ENCODE results near the gene PREX1.

PREX1 gene

DNA sequence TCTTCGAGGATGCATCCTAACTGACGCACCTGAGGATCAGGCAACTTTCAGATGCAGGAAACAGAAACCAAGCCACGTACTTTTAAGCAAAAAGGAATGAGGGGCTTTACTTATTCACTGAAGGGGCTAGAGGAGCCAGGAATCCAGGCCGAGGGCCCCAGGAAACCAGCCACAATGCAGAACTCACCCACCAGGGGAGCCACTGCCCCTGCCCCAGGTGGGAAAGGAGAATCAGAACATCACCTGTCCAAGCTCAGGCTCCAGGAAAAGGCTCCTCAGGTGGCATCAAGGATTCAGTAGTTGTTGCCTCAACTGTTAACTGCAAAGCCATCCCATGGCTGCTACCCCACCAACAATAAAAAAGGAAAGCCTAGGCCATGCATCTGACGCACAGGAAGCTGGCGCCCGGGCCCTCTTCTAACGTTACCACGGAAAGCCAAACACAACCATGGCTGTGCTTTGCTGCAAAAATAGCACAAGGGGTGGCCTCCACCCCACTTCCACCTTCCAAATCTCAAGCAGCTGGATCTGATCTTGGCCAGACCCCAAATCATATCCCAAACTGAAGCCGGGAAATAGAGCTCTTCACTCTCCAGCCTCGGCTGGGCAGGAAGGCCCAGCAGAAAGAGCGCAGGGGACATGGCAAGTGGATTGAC, 121.0 kb downstream of the PREX1 start:
- peaks cover 31% of the 10 kb centered on the region for H3K4me1 Mint-ChIP-seq
- no peak for DNase-seq (ENCODE audit: low spot score in 2 of 2)
- H3K27me3 Mint-ChIP-seq, result no peaks in the 10 kb centered on the region
- no peaks in the 10 kb centered on the region for H3K9me3 Mint-ChIP-seq
- H3K36me3 Mint-ChIP-seq, result peaks cover 23% of the 10 kb centered on the region
- ATAC-seq (ENCODE audit: low read depth), result no peak
- H3K27ac Mint-ChIP-seq, result peak overlapping the region; percentile 71
- H3K4me3 Mint-ChIP-seq, result no peak overlapping the region

DNA sequence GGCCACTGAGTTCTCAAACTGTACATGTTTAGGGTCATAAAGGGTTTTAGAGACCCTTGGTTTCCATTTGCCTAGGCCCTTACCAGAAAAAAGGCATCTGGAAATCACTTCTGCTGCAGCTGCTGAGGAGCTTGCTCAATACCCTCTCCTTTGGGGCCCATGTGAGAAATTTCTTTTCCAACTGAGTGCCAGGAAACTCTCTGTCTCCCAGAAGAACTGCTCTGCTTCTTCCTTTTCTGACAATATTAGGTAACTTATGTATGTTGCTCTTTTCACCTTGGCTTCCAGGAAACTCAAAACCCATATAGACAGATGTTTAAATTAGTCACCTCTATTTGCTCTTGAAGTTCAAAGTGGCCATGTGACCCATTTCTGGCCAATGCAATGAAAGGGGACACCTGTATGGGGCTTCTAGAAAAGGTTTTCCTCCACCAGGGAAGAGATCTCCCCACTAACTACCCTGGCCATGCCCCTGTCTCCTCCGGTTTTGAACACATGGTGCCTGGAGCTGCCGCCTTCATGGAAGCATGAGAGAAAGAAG, 121.6 kb downstream of the PREX1 start:
- H3K27me3 Mint-ChIP-seq, result no peaks in the 10 kb centered on the region
- H3K4me1 Mint-ChIP-seq, result peaks cover 26% of the 10 kb centered on the region
- no peak for ATAC-seq (ENCODE audit: low read depth)
- no peak overlapping the region for H3K4me3 Mint-ChIP-seq
- no peak for DNase-seq (ENCODE audit: low spot score in 2 of 2)
- H3K36me3 Mint-ChIP-seq, result peaks cover 27% of the 10 kb centered on the region
- H3K27ac Mint-ChIP-seq, result peak overlapping the region; percentile 12
- H3K9me3 Mint-ChIP-seq, result no peaks in the 10 kb centered on the region

DNA sequence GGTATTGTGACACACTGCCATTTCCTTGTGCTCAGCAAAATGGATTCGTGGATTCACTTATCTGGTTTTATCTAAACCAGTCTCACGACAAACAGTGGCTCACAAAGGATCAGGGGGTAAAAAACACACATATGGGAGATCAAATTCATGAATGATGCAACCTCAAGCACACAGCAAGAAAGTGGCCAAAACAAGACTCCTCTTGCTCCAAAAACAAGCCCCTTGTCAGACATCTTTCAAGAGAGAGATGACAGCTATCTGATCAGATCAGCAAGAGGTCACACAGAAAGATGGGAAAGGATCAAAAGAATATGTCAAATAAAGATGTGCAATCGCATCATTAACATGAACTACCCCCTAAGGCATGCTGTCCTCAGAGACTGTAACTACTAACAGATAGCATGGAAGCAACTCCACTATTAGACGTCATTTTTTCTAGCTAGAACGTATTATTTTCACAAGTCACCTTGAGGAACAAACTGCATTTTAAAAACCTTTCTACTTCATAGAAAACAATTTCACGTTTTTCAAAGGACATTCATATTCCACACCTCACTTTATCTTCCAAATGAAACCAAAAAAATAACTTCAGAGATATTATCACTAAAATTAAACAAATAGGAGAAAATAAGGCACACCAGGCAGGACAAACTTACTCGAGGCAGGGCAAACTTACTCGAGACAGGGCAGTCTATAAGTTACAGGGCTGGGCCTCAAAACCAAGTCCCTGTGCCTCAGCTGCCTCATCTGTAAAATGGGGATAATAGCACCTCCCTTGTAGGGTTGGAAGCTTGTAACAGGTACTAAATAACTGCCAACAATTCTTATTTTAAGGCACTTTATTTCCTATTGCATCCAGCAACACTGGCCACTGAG, 122.3 kb downstream of the PREX1 start:
- Mint-ChIP-seq H3K9me3 (no peaks in the 10 kb centered on the region), H3K4me3 (no peak overlapping the region), H3K4me1 (peaks cover 23% of the 10 kb centered on the region), H3K27ac (no peak overlapping the region), H3K36me3 (peaks cover 25% of the 10 kb centered on the region), H3K27me3 (no peaks in the 10 kb centered on the region)
- no peak for DNase-seq (ENCODE audit: low spot score in 2 of 2)
- ATAC-seq (ENCODE audit: low read depth), result no peak

DNA sequence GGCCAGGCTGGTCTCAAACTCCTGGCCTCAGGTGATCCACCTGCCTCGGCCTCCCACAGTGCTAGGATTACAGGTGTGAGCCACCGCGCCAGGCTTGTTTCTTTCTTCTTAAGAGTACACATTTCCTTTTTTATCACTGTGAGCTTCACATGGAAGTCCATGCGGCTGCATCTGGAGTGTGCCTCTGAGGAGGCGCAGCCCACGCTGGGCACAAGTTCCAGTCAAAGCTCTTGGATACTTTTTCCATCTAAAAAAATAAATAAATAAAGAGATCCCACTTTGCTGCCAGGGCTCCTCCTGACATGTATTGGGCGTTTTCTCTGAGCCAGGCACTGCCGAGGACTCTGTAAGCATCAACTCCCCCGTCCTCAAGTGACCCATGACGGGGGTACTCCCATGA, 123.0 kb downstream of the PREX1 start:
- Mint-ChIP-seq H3K36me3 (peaks cover 27% of the 10 kb centered on the region), H3K27ac (peak overlapping the region; percentile 28), H3K4me3 (no peak overlapping the region), H3K9me3 (no peaks in the 10 kb centered on the region), H3K27me3 (no peaks in the 10 kb centered on the region), H3K4me1 (peaks cover 22% of the 10 kb centered on the region)
- ATAC-seq (ENCODE audit: low read depth) (no peak), DNase-seq (ENCODE audit: low spot score in 2 of 2) (no peak)

DNA sequence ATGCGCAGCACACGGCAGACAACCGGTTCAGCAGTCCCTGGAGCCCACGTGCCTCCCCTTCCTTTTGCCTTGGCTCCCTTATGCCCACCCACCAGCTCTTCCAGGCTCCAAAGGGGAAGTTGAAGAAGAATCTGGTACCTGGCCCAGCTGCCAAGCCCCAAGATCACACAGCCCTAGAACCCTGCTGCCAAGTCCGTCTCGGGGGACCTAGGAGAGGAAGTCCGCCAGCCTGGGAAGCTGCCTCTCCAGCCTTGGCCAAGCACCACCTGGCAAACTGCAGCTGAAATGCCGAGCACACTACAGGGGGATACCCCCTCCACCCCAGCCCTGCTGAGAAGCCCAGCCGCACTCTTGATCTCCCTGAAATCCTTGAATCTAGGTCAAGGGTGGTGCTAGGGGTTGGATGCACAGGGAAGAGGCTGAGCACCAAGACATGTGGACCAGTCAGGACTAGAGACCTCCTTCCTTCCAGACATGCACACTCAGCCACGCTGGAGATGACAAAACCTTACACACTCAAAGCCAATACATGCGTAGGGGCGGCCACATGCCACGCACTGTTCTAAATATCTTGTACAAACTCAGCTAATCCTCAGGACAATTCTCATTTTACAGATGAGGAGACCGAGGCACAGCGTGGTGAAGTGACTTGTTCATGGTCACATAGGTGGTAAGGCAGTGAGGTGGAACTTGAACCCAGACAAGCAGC, 124.1 kb downstream of the PREX1 start:
- H3K36me3 Mint-ChIP-seq, result peaks cover 33% of the 10 kb centered on the region
- no peak for DNase-seq (ENCODE audit: low spot score in 2 of 2)
- H3K4me3 Mint-ChIP-seq, result no peak overlapping the region
- peak overlapping the region; percentile 36 for H3K27ac Mint-ChIP-seq
- no peaks in the 10 kb centered on the region for H3K27me3 Mint-ChIP-seq
- H3K9me3 Mint-ChIP-seq, result no peaks in the 10 kb centered on the region
- peaks cover 21% of the 10 kb centered on the region for H3K4me1 Mint-ChIP-seq
- no peak for ATAC-seq (ENCODE audit: low read depth)

DNA sequence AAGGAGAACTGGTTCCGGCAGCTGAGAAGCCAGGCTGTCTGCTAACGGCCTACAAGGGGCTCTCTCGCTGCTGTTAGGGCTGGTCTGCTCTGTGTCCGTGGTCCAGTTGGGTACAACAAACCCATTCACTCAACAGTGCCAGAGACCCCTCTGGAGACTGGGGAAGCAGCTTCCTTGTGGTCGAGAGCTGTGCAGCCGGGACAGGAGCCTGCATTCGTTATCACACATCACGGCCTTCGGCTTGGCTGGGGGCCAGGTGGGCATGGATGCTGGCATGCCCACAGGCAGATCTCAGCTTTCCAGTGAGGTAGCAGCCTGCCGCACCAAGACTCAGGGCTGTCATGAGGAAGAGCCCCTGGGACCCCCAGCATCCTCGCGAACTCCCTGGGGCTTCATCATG, 124.7 kb downstream of the PREX1 start:
- ATAC-seq (ENCODE audit: low read depth) (no peak), DNase-seq (ENCODE audit: low spot score in 2 of 2) (no peak)
- H3K4me3 Mint-ChIP-seq, result no peak overlapping the region
- H3K9me3 Mint-ChIP-seq, result no peaks in the 10 kb centered on the region
- no peak overlapping the region for H3K27ac Mint-ChIP-seq
- peaks cover 33% of the 10 kb centered on the region for H3K36me3 Mint-ChIP-seq
- no peaks in the 10 kb centered on the region for H3K27me3 Mint-ChIP-seq
- H3K4me1 Mint-ChIP-seq, result peaks cover 19% of the 10 kb centered on the region

DNA sequence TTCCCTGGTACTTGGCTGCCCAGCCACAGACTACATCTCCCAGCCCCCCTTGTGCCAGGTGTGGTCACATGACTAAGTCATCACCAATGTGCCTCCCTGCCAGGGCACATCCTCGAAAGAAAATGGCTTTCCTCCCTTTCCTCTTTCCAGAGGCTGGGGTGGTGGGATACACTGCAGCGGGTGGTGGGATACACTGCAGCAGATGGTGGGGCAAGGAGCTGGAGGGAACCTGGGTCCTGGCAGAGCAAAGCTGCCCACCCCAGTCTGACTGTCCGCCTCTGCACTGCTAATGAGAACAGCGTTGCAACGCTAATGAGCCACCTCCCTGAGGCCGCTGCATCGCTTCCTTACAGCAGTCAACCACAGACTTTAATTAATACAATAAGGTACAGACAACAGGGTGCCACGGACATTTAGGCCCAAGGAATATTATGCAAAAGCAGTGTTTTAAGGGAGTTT, 125.3 kb downstream of the PREX1 start:
- Mint-ChIP-seq H3K36me3 (peaks cover 33% of the 10 kb centered on the region), H3K27ac (no peak overlapping the region), H3K4me3 (no peak overlapping the region)

DNA sequence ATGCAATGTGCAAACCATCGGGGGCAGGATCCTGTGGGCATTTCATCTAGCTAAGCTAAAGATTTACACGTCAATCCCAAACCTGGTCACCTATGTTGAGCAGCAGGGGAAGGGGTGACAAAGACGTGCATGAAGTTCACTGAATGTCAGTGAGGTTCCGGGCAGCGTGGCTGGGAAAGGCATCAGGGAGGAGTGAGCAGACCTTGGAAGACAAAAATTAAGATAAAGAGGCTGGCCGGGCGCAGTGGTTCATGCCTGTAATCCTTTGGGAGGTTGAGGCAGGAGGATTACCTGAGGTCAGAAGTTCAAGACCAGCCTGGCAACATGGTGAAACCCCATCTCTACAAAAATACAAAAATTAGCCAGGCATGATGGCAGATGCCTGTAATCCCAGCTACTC, 126.1 kb downstream of the PREX1 start:
- Mint-ChIP-seq H3K4me3 (no peak overlapping the region), H3K4me1 (peaks cover 19% of the 10 kb centered on the region), H3K36me3 (peaks cover 37% of the 10 kb centered on the region), H3K27me3 (no peaks in the 10 kb centered on the region), H3K9me3 (no peaks in the 10 kb centered on the region), H3K27ac (no peak overlapping the region)
- no peak for DNase-seq (ENCODE audit: low spot score in 2 of 2)
- ATAC-seq (ENCODE audit: low read depth), result no peak

More for the DNA sequence above, 125.3 kb downstream of the PREX1 start:
- Mint-ChIP-seq H3K4me1 (peaks cover 19% of the 10 kb centered on the region), H3K9me3 (no peaks in the 10 kb centered on the region), H3K27me3 (no peaks in the 10 kb centered on the region)
- DNase-seq (ENCODE audit: low spot score in 2 of 2) (no peak), ATAC-seq (ENCODE audit: low read depth) (no peak)

DNA sequence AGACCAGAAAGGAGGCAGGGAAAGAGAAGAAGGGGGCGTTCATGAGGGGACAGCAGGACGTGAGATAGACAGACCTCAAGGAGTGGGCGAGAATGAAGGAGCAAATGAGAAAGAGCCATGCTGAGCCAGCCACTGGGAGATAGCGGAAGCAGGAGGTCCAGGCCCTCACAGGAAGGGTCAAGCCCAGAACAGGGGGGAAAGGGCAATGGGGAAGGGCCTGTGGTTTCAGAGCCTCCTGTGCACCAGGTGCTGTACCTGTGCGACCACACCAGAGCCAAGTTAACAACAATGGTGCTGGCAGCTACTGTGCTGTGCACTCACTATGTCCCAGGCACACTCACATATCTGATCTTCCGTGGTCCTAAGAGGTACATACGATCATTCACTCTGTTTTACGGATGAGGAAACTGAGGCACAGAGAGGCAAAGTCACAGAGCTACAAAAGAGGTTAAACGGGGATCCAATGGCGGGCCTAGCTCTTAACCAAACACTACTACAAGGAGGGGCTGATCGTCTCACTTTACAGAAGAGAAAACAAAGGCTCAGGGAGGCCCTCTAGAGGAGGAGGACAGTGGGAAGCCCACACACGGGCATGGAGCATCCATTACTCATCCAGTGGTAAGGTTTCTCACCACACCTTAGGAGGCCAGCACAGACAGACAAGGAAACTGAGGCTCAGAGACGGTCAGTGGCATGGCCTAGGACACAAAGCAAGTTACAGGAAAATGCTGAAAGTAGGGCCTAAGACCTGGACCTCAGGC, 129.1 kb downstream of the PREX1 start:
- no peak for DNase-seq (ENCODE audit: low spot score in 2 of 2)
- Mint-ChIP-seq H3K36me3 (peaks cover 36% of the 10 kb centered on the region), H3K4me1 (peaks cover 14% of the 10 kb centered on the region), H3K9me3 (no peaks in the 10 kb centered on the region), H3K27me3 (no peaks in the 10 kb centered on the region), H3K27ac (no peak overlapping the region), H3K4me3 (no peak overlapping the region)
- ATAC-seq (ENCODE audit: low read depth), result no peak

DNA sequence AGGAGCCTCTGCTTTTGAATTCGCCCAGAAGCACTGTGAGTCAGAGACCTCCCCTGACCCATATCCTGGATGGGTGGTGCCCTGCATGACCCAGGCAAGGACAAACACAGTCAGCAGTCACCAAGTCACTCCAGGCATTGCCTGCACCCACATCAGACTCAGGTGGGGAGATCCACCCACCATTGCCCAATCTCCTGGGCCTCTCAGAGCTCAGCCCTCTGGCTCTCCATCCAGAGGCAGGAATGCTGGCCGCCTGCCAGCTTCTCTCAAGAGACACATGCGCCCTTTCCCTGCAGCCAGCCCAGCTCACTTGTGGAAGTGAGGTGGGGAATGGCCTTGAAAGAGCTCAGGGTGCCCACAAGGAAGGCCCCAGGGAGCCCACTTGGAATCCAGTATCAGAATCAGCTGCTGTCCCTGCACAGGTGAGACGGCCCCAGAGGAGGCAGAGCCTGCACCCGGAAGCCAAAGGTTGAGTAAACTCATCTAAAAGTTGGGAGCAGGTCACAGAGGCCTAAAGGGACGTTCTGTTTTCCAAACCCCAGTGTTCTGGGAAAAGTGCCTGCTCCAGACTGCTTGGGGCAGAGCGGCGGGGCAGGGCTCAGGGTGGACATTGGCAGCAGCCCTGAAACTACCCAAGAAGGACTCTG, 129.8 kb downstream of the PREX1 start:
- peaks cover 36% of the 10 kb centered on the region for H3K36me3 Mint-ChIP-seq
- H3K9me3 Mint-ChIP-seq, result no peaks in the 10 kb centered on the region
- no peak overlapping the region for H3K4me3 Mint-ChIP-seq
- no peak for DNase-seq (ENCODE audit: low spot score in 2 of 2)
- peaks cover 14% of the 10 kb centered on the region for H3K4me1 Mint-ChIP-seq
- no peak overlapping the region for H3K27ac Mint-ChIP-seq
- no peak for ATAC-seq (ENCODE audit: low read depth)
- no peaks in the 10 kb centered on the region for H3K27me3 Mint-ChIP-seq

DNA sequence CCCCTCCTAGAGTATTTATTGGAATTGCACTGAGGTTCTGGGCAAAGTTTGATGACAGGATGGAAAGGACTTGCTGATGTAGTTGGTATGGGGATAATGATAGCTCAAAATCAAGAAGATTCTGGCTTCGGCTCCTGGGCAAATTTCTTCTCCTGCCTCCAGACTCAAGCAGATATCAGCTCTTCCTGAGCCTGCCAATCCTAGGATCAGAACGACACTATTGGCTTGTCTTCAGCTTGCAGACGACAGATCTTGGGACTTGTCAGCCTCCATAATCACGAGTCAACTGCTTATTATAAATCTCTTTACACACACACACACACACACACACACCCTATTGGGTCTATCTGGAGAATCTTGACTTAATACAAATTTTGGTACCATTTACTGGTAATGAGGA, 131.1 kb downstream of the PREX1 start:
- peak overlapping the region; percentile 26 for H3K27ac Mint-ChIP-seq
- ATAC-seq (ENCODE audit: low read depth), result no peak
- H3K27me3 Mint-ChIP-seq, result no peaks in the 10 kb centered on the region
- DNase-seq (ENCODE audit: low spot score in 2 of 2), result no peak
- peaks cover 14% of the 10 kb centered on the region for H3K4me1 Mint-ChIP-seq
- no peak overlapping the region for H3K4me3 Mint-ChIP-seq
- H3K9me3 Mint-ChIP-seq, result no peaks in the 10 kb centered on the region
- peaks cover 38% of the 10 kb centered on the region for H3K36me3 Mint-ChIP-seq

DNA sequence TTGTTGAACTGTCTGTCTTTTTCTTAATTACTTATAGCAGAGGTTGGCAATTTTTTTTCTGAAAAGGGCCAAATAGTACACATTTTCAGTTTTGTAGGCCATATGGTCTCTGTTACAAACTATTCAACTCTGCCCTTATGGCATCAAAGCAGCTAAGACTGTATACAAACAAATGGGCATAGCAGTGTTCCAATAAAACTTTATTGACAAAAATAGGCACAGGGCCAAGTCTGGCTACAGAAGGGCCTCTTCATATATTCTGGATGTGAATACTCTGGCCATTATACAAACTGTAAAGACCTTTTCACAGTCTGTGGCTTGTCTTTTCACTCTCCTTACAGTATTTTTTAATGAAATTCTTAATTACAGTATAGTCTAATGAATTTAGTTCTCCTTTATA, 132.1 kb downstream of the PREX1 start:
- H3K27me3 Mint-ChIP-seq, result no peaks in the 10 kb centered on the region
- no peak for ATAC-seq (ENCODE audit: low read depth)
- H3K36me3 Mint-ChIP-seq, result peaks cover 34% of the 10 kb centered on the region
- no peak overlapping the region for H3K27ac Mint-ChIP-seq
- DNase-seq (ENCODE audit: low spot score in 2 of 2), result no peak
- peaks cover 14% of the 10 kb centered on the region for H3K4me1 Mint-ChIP-seq
- no peaks in the 10 kb centered on the region for H3K9me3 Mint-ChIP-seq
- H3K4me3 Mint-ChIP-seq, result no peak overlapping the region

DNA sequence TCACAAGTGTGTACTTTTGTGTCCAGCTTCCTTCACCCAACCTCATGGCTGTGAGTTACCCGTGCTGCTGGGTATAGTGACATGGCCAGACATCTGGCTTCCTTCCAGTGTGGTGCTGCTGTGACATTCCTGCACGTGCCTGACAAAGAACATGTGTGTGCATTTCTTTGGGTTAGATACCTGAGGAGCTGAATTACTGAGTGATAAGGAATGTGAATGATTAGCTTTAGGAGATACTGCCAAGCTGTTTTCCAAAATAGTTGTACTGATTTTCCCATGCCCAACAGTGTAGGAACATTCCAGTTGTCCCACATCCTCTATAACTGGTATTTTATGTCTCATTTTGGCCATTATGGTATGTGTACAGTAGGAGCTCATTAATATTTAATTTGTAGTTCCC, 132.5 kb downstream of the PREX1 start:
- H3K27ac Mint-ChIP-seq, result no peak overlapping the region
- DNase-seq (ENCODE audit: low spot score in 2 of 2) (no peak), ATAC-seq (ENCODE audit: low read depth) (no peak)
- no peaks in the 10 kb centered on the region for H3K27me3 Mint-ChIP-seq
- peaks cover 14% of the 10 kb centered on the region for H3K4me1 Mint-ChIP-seq
- H3K9me3 Mint-ChIP-seq, result no peaks in the 10 kb centered on the region
- H3K36me3 Mint-ChIP-seq, result peaks cover 34% of the 10 kb centered on the region
- no peak overlapping the region for H3K4me3 Mint-ChIP-seq
